SH-SY5Y (cell line): ENCODE measurements around the gene ETV3.

Experiments
- GATA2 ChIP-seq: IDR thresholded peaks from 2 replicates; pipeline ENCODE4 v1.6.1; 2011; ENCODE audit warnings: mild to moderate bottlenecking, low read depth, low read length
- GATA3 ChIP-seq: IDR thresholded peaks from 2 replicates; pipeline ENCODE4 v1.6.1; 2011; ENCODE audit warnings: low read depth, mild to moderate bottlenecking, low read length, moderate library complexity

DNA sequence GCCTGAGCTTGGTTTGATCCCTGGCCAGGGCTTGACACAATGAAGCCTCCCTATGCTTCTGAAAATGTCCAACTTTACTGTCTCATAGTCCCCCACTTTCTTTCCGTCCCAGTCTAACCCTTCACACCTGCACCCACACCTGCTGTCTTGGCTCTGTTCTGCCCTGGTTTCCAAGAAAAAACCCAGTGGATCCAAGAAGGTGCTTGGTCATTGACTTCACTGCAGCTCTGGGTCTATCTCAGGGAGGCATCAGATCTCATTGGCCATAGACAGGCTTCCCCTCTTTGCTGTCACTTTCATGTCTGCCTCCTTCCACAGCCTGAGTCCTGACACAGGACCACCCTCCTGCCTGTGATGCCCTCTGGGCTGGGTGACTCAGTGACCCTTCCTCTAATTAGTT, 37.8 kb upstream of the ETV3 start:
- TF ChIP-seq GATA2 = no peak
- no peak for TF ChIP-seq GATA3
